Kidney glomerular epithelial cell (primary cell): ENCODE data around the gene LMOD2.

Experiments
- DNase-seq: peaks from one replicate; lab custom pipeline; 2025; lab: John Stamatoyannopoulos, UW

The LMOD2 gene

DNA sequence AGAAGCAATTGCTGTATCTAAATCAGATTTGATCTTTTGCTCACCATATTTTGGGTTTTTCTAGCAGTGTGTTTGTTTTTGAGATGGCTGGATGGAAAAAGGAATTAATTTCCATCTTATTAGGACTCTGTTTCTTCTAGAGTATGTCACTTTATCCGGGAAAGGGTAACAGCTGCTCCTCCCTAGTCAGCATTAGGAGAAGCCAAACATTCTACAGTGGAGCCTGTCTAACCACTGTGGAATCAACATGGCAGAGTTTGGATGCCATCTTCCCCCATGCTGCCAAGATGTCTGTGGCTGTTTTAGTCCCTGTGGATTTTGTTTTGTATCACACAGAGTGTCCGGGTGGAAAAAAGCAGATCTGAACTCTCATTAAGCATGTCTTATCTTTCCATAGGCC lies 16.0 kb upstream of the LMOD2 start:
- DNase-seq = no peak

- no peak for DNase-seq
Measured at GRCh38 chr7:123640583-123640982, 15.1 kb upstream of the LMOD2 start.

- DNase-seq = no peak
Measured at GRCh38 chr7:123641901-123642300, 13.8 kb upstream of the LMOD2 start.

DNA sequence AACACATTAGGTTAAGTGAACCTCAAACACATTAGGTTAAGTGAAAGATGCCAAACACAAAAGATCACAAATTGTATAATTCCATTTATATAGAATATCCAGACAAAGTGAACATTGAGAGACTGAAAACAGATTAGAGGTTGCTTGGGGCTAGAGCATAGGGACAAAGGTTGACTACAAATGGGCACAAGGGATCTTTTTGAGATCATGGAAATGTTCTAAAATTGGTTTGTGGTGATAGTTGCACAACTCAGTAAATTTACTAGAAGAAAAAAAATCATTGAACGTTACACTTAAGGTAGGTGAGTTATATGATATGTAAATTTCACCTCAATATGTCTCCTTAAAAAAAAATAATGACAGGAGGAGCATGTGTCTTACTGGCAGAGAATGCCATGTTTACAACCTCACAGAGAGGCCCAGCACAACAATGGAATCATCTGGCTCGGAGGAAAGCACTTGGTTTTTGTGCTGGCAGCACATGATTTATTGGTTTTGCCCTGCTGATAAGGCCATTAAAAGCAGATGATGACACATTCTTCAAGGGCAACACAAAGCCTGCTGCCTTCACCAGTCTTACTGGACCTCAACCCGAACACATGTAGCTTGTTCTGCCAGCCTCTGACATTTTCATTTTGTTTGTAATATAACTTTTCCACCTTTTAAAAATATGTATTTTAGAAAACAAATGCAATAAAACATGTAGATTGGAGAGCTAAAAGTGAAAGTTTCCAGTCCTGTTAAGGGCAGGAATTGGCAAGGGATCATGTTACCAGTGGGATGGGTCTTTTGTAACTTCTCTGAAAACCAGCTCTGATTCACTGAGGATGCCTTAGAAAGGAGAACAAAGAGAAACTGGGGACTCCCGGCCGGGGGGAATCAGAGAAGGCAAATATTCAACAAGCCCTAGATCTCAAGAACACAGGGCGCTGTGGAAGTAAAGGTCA lies 11.9 kb upstream of the LMOD2 start:
- DNase-seq = peak; percentile 77

- no peak for DNase-seq
Measured at GRCh38 chr7:123645516-123645915, 10.2 kb upstream of the LMOD2 start.

- DNase-seq = no peak
Measured at GRCh38 chr7:123647106-123647730, 8.4 kb upstream of the LMOD2 start.

GRCh38 chr7:123649964-123650363 lies 5.7 kb upstream of the LMOD2 start:
- DNase-seq = peak; percentile 10

- DNase-seq = no peak
Measured at GRCh38 chr7:123650595-123650994, 5.1 kb upstream of the LMOD2 start.

- no peak for DNase-seq
Measured at GRCh38 chr7:123652406-123652805, 3.3 kb upstream of the LMOD2 start.

DNA sequence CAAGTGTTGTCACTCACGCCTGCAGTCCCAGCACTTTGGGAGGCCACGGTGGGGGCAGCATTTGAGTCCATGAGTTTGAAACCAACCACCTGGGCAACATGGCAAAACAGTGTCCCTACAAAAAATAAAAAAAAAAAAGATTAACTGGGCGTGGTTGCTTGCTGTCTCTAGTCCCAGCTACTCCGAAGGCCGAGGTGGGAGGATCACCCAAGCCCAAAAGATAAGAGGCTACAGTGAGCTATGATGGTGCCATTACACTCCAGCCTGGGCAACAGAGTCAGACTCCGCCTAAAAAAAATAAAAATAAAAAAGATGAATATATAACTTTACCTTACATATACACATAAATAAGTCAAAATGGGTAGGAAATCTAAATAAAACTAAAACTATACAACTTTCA lies 2.5 kb upstream of the LMOD2 start:
- DNase-seq = no peak

DNA sequence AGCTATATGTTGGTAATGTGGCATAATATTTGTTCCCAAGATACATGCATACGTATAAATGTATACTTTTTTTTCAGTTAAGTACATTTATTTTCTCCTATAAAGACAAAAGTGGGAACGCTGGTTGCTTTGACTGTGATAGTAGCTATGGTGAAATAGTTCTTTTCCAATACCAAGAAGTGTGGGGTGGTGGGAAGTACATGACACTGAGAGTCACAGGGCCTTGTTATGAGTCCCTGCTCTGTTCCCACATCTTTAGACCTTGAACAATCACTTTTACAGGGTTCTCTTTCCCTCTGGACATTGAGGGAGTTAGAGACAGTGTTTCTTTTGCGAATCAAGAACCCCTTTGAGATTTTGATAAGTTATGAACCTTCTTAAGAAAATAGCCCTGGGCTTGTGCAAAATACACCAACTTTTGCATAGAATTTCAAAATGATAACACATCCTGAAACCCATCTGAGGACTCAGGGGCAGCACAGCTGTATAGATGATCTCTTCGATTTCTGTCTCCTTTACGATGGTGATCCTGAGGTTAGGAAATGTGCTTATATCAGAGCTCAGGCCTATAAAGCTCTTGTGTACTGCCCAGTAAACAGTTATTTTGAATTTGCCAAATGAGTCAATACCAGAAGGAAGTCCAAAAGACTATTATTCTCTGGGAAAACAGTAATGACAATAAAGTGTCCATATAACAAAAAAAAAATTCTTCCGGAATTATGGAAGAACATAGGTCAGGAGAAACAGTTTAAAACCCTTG lies 1.1 kb downstream of the LMOD2 start:
- DNase-seq = no peak

GRCh38 chr7:123657304-123657685 lies 1.6 kb downstream of the LMOD2 start:
- DNase-seq = no peak

DNA sequence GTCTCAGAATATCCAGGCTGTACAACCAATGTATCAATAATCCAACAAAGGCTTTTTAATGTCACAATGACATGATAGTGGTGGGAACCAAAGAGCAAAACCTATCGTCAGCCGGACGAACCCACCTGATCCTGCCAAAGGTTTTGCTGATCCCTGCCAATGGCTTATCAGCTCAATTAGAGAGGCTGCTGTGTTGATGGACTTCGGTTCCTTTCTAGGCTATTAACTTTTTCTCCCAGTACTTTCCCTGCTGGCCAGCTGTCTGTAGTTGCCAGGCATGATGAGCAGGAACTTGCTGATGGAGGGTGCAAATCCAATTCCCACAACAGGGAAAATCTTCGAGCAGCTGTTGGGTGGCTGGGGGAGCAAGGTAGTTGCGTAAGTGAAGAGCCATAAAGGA lies 2.4 kb downstream of the LMOD2 start:
- no peak for DNase-seq

GRCh38 chr7:123660514-123661354 lies 5.1 kb downstream of the LMOD2 start:
- no peak for DNase-seq

DNA sequence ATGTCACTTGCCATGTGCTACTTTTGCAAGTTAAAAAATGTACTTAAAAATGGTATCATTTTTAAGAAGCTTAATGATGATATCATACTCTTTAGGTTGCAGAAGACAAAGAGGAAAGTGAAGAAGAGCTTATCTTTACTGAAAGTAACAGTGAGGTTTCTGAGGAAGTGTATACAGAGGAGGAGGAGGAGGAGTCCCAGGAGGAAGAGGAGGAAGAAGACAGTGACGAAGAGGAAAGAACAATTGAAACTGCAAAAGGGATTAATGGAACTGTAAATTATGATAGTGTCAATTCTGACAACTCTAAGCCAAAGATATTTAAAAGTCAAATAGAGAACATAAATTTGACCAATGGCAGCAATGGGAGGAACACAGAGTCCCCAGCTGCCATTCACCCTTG lies 6.1 kb downstream of the LMOD2 start:
- DNase-seq = no peak

DNA sequence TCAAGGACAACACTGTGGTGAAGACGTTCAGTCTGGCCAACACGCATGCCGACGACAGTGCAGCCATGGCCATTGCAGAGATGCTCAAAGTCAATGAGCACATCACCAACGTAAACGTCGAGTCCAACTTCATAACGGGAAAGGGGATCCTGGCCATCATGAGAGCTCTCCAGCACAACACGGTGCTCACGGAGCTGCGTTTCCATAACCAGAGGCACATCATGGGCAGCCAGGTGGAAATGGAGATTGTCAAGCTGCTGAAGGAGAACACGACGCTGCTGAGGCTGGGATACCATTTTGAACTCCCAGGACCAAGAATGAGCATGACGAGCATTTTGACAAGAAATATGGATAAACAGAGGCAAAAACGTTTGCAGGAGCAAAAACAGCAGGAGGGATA lies 6.6 kb downstream of the LMOD2 start:
- DNase-seq = no peak

GRCh38 chr7:123662755-123663154 lies 7.1 kb downstream of the LMOD2 start:
- no peak for DNase-seq

- no peak for DNase-seq
Measured at GRCh38 chr7:123663200-123663599, 7.5 kb downstream of the LMOD2 start.

- no peak for DNase-seq
Measured at GRCh38 chr7:123665157-123665556, 9.5 kb downstream of the LMOD2 start.

DNA sequence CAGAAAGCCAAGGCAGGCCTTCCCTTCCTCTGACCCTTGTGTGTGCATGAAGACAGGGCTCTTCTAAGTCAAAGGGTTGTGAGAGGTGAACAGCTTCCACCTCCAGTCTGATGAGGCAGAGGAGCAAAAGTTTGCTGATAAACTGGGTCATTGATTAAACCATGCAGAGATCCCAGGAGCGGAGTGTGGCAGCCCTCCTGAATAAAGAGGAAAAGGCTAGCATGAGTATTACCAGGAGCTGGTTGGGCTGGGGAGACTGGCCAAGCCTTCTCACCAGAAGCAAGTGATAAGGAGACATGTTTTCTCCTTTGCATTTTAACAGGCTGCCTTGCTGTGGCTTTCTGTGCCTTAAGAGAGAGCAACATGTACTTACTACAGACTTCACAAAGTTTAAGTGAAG lies 10.2 kb downstream of the LMOD2 start:
- DNase-seq = no peak

DNA sequence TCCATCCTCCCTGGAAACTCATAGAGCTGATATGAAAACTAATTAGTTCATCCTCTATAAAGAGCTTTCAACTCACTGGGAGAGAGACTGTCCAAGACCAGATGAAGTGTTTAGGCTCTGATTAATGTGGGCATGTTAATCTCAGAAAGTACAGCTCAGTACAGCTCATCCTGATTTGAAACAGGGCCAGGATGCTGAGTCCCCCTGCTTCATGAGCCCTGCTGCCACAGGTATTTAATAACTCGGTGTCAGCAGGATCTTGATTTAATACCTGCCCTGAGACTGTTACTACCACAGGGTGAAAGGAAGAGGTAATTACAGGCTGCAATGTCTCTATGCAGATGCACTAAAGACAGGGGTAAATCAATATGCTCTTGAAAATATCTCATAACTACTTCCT lies 10.8 kb downstream of the LMOD2 start:
- no peak for DNase-seq

GRCh38 chr7:123669485-123669884 lies 13.8 kb downstream of the LMOD2 start:
- no peak for DNase-seq
